ENCODE results near the gene MSX1.
"Not testable (repeated sequence)": the region's sequence is repeated elsewhere in the genome, so short reads cannot be mapped to it uniquely, and the experiment has no call there.

MSX1 gene

DNA sequence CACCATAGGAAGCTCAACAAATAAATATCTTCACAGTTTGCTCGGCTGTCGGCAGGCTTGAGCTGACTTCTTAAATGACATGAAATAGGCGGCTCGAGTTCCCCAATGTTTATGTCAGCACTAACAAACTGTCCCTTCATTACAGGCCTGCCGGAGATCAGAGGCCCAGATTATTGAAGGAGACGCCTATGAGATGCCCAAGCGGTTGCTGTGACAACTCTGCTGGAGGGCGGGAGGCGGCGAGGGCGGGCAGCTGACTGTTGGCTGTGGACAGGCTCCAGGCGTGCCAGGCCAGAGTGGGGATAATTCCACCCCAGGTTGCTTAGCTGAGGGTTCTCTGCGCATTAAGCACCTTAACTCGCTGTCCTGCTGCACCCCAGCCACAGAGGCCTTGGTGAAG lies 39.2 kb upstream of the MSX1 start:
- DNase-seq = no peak
- H3K4me2 ChIP-seq (ENCODE audit: insufficient read depth, low read length) = no peak overlapping the region
- ATAC-seq (ENCODE audit: insufficient read depth, low read depth) = no peak
- H3K9me3 ChIP-seq (ENCODE audit: insufficient read depth, low read length, severe bottlenecking) = no peaks in the 10 kb centered on the region
- no peak overlapping the region for H3K9ac ChIP-seq (ENCODE audit: low read depth, low read length)
- no peak overlapping the region for H3K27ac ChIP-seq (ENCODE audit: low read length)
- H3K27me3 ChIP-seq (ENCODE audit: insufficient read depth, low read length, poor library complexity) = no peaks in the 10 kb centered on the region
- no peaks in the 10 kb centered on the region for H3K36me3 ChIP-seq (ENCODE audit: insufficient read depth, low read length)
- no peaks in the 10 kb centered on the region for H3K4me1 ChIP-seq (ENCODE audit: insufficient read depth, low read length)
- H4K20me1 ChIP-seq (ENCODE audit: insufficient read depth, low read length) = no peaks in the 10 kb centered on the region
- no peak overlapping the region for H3K4me3 ChIP-seq (ENCODE audit: low read depth in 1 of 2, low read length in 2 of 2)
- H3K79me2 ChIP-seq (ENCODE audit: insufficient read depth, low read length) = no peaks in the 10 kb centered on the region
- no peak overlapping the region for H2AFZ ChIP-seq (ENCODE audit: low read depth, low read length)
- TF ChIP-seq, protein P1, sequence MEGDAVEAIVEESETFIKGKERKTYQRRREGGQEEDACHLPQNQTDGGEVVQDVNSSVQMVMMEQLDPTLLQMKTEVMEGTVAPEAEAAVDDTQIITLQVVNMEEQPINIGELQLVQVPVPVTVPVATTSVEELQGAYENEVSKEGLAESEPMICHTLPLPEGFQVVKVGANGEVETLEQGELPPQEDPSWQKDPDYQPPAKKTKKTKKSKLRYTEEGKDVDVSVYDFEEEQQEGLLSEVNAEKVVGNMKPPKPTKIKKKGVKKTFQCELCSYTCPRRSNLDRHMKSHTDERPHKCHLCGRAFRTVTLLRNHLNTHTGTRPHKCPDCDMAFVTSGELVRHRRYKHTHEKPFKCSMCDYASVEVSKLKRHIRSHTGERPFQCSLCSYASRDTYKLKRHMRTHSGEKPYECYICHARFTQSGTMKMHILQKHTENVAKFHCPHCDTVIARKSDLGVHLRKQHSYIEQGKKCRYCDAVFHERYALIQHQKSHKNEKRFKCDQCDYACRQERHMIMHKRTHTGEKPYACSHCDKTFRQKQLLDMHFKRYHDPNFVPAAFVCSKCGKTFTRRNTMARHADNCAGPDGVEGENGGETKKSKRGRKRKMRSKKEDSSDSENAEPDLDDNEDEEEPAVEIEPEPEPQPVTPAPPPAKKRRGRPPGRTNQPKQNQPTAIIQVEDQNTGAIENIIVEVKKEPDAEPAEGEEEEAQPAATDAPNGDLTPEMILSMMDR (IDR thresholded peaks at IDR 0.05; ENCODE audit: borderline replicate concordance, extremely low read depth, low read length, poor library complexity, severe bottlenecking) = no peak
- no peak for TF ChIP-seq EZH2 (IDR thresholded peaks at IDR 0.05; ENCODE audit: borderline replicate concordance, low read depth, low read length, severe bottlenecking)

DNA sequence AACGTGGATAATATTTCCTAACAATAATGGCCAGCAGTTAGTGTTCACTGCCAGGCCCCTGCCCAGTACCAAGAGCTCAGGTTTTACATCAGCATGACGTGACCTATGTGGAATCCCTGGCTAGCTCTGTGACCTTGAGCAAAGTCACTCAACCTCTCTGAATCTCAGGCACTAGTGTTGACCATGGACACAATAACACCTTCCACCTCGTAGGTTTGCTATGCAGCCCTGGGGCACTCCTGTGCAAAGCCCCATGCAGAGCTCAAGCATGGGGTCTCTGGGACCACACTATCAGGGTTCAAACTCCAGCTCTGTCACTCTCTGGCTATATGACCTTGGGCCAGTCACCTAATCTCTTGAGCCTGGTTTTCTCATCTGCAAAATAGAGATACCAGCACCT lies 38.7 kb upstream of the MSX1 start:
- Histone ChIP-seq H3K4me3 (ENCODE audit: low read depth in 1 of 2, low read length in 2 of 2) (no peak overlapping the region), H3K79me2 (ENCODE audit: insufficient read depth, low read length) (no peaks in the 10 kb centered on the region), H3K27ac (ENCODE audit: low read length) (no peak overlapping the region), H2AFZ (ENCODE audit: low read depth, low read length) (no peak overlapping the region), H3K27me3 (ENCODE audit: insufficient read depth, low read length, poor library complexity) (no peaks in the 10 kb centered on the region), H4K20me1 (ENCODE audit: insufficient read depth, low read length) (peaks cover 3% of the 10 kb centered on the region; the same call in 1 of the 2 replicates), H3K36me3 (ENCODE audit: insufficient read depth, low read length) (no peaks in the 10 kb centered on the region), H3K9me3 (ENCODE audit: insufficient read depth, low read length, severe bottlenecking) (no peaks in the 10 kb centered on the region), H3K4me1 (ENCODE audit: insufficient read depth, low read length) (no peaks in the 10 kb centered on the region), H3K9ac (ENCODE audit: low read depth, low read length) (no peak overlapping the region), H3K4me2 (ENCODE audit: insufficient read depth, low read length) (no peak overlapping the region)
- DNase-seq = no peak
- ATAC-seq (ENCODE audit: insufficient read depth, low read depth) = no peak
- no peak for TF ChIP-seq EZH2 (IDR thresholded peaks at IDR 0.05; ENCODE audit: borderline replicate concordance, low read depth, low read length, severe bottlenecking)
- TF ChIP-seq, protein P1 (IDR thresholded peaks at IDR 0.05; ENCODE audit: borderline replicate concordance, extremely low read depth, low read length, poor library complexity, severe bottlenecking) = no peak

DNA sequence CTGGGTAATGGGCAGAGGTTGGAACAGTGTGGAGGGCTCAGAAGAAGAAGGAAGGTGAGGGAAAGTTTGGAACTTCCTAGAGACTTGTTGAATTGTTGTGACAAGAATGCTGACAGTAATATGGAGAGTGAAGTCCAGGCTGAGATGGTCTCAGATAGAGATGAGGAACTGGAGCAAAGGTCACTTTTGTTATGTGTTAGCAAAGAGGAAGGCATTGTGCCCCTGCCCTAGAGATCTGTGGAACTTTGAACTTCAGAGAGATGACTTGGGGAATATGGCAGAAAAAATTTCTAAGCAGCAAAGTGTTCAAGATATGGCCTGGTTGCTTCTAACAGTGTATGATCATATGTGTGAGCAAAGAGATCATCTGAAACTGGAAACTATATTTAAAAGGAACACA lies 37.9 kb upstream of the MSX1 start:
- Histone ChIP-seq H3K36me3 (ENCODE audit: insufficient read depth, low read length) (no peaks in the 10 kb centered on the region), H3K79me2 (ENCODE audit: insufficient read depth, low read length) (no peaks in the 10 kb centered on the region), H3K9me3 (ENCODE audit: insufficient read depth, low read length, severe bottlenecking) (no peaks in the 10 kb centered on the region), H3K4me2 (ENCODE audit: insufficient read depth, low read length) (no peak overlapping the region), H3K27me3 (ENCODE audit: insufficient read depth, low read length, poor library complexity) (no peaks in the 10 kb centered on the region), H4K20me1 (ENCODE audit: insufficient read depth, low read length) (peaks cover 3% of the 10 kb centered on the region; the same call in 1 of the 2 replicates), H3K4me1 (ENCODE audit: insufficient read depth, low read length) (no peaks in the 10 kb centered on the region), H3K9ac (ENCODE audit: low read depth, low read length) (no peak overlapping the region), H3K4me3 (ENCODE audit: low read depth in 1 of 2, low read length in 2 of 2) (no peak overlapping the region), H3K27ac (ENCODE audit: low read length) (no peak overlapping the region), H2AFZ (ENCODE audit: low read depth, low read length) (no peak overlapping the region)
- TF ChIP-seq EZH2 (IDR thresholded peaks at IDR 0.05; ENCODE audit: borderline replicate concordance, low read depth, low read length, severe bottlenecking) = no peak
- TF ChIP-seq, protein P1 (IDR thresholded peaks at IDR 0.05; ENCODE audit: borderline replicate concordance, extremely low read depth, low read length, poor library complexity, severe bottlenecking) = no peak
- ATAC-seq (ENCODE audit: insufficient read depth, low read depth) (no peak), DNase-seq (no peak)

DNA sequence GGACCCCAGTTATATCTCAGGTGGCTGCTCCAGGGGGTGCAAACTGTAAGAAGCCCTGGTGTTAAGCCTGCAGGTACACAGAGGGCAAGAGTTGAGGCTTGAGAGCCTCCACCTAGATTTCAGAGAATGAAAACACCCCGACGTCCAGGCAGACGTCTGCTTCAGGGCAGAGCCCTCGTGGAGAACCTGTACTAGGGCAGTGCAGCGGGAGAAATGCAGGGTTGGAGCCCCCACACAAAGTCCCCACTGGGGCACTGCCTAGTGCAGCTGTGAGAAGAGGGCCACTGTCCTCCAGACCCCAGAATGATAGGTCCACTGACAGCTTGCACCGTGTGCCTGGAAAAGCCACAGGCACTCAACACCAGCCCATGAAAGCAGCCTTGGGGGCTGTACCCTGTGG lies 37.2 kb upstream of the MSX1 start:
- not testable (repeated sequence) for H3K9ac ChIP-seq (ENCODE audit: low read depth, low read length); H3K4me1 ChIP-seq (ENCODE audit: insufficient read depth, low read length); H3K4me2 ChIP-seq (ENCODE audit: insufficient read depth, low read length); DNase-seq; H4K20me1 ChIP-seq (ENCODE audit: insufficient read depth, low read length); H3K9me3 ChIP-seq (ENCODE audit: insufficient read depth, low read length, severe bottlenecking); H2AFZ ChIP-seq (ENCODE audit: low read depth, low read length); H3K4me3 ChIP-seq (ENCODE audit: low read depth in 1 of 2, low read length in 2 of 2); H3K27ac ChIP-seq (ENCODE audit: low read length); H3K79me2 ChIP-seq (ENCODE audit: insufficient read depth, low read length); ATAC-seq (ENCODE audit: insufficient read depth, low read depth); H3K36me3 ChIP-seq (ENCODE audit: insufficient read depth, low read length); H3K27me3 ChIP-seq (ENCODE audit: insufficient read depth, low read length, poor library complexity)
